ENCODE data around the gene NRXN3. TPM values are rescaled to one million over a fixed set of nuclear protein-coding genes. Genes with fewer than 3 reads are reported as not detected.
A peak's percentile ranks its signal among the peaks of the same experiment; 100 is the strongest.

Gene NRXN3
- polyA plus RNA-seq, 4 donors, result 6.4 to 7.2 (median 7.0) TPM

- DNase-seq (ENCODE audit: low read depth in 4 of 4, low spot score in 3 of 4), result no peak
Observed at GRCh38 chr14:78612666-78613065, 442.5 kb downstream of the NRXN3 start.

GRCh38 chr14:78614593-78614992, 444.4 kb downstream of the NRXN3 start:
- DNase-seq (ENCODE audit: low read depth in 4 of 4, low spot score in 3 of 4), result no peak

- DNase-seq (ENCODE audit: low read depth in 4 of 4, low spot score in 3 of 4), result no peak
Observed at GRCh38 chr14:78617735-78618134, 447.6 kb downstream of the NRXN3 start.

- no peak for DNase-seq (ENCODE audit: low read depth in 4 of 4, low spot score in 3 of 4)
Observed at GRCh38 chr14:78618368-78618767, 448.2 kb downstream of the NRXN3 start.

GRCh38 chr14:78627114-78627513, 456.9 kb downstream of the NRXN3 start:
- no peak for DNase-seq (ENCODE audit: low read depth in 4 of 4, low spot score in 3 of 4)

GRCh38 chr14:78631551-78631950, 461.4 kb downstream of the NRXN3 start:
- no peak for DNase-seq (ENCODE audit: low read depth in 4 of 4, low spot score in 3 of 4)

GRCh38 chr14:78633752-78634151, 463.6 kb downstream of the NRXN3 start:
- no peak for DNase-seq (ENCODE audit: low read depth in 4 of 4, low spot score in 3 of 4)

- DNase-seq (ENCODE audit: low read depth in 4 of 4, low spot score in 3 of 4), result no peak
Observed at GRCh38 chr14:78637489-78637888, 467.3 kb downstream of the NRXN3 start.

- peak in 1 of 4 donors; percentile 14 for DNase-seq (ENCODE audit: low read depth in 4 of 4, low spot score in 3 of 4)
Observed at GRCh38 chr14:78637908-78638475, 467.8 kb downstream of the NRXN3 start.

GRCh38 chr14:78638926-78639325, 468.8 kb downstream of the NRXN3 start:
- no peak for DNase-seq (ENCODE audit: low read depth in 4 of 4, low spot score in 3 of 4)

- DNase-seq (ENCODE audit: low read depth in 4 of 4, low spot score in 3 of 4), result no peak
Observed at GRCh38 chr14:78644824-78645559, 474.8 kb downstream of the NRXN3 start.

- DNase-seq (ENCODE audit: low read depth in 4 of 4, low spot score in 3 of 4), result no peak
Observed at GRCh38 chr14:78652727-78653126, 482.6 kb downstream of the NRXN3 start.

GRCh38 chr14:78653173-78653572, 483.0 kb downstream of the NRXN3 start:
- no peak for DNase-seq (ENCODE audit: low read depth in 4 of 4, low spot score in 3 of 4)

- no peak for DNase-seq (ENCODE audit: low read depth in 4 of 4, low spot score in 3 of 4)
Observed at GRCh38 chr14:78657451-78657850, 487.3 kb downstream of the NRXN3 start.

GRCh38 chr14:78664841-78665240, 494.7 kb downstream of the NRXN3 start:
- no peak for DNase-seq (ENCODE audit: low read depth in 4 of 4, low spot score in 3 of 4)

- DNase-seq (ENCODE audit: low read depth in 4 of 4, low spot score in 3 of 4), result no peak
Observed at GRCh38 chr14:78666336-78667056, 496.3 kb downstream of the NRXN3 start.

GRCh38 chr14:78667141-78667540, 497.0 kb downstream of the NRXN3 start:
- DNase-seq (ENCODE audit: low read depth in 4 of 4, low spot score in 3 of 4), result no peak

- DNase-seq (ENCODE audit: low read depth in 4 of 4, low spot score in 3 of 4), result no peak
Observed at GRCh38 chr14:78673845-78674244, 503.7 kb downstream of the NRXN3 start.

- no peak for DNase-seq (ENCODE audit: low read depth in 4 of 4, low spot score in 3 of 4)
Observed at GRCh38 chr14:78674820-78675219, 504.6 kb downstream of the NRXN3 start.

GRCh38 chr14:78683206-78683605, 513.0 kb downstream of the NRXN3 start:
- DNase-seq (ENCODE audit: low read depth in 4 of 4, low spot score in 3 of 4), result no peak

- no peak for DNase-seq (ENCODE audit: low read depth in 4 of 4, low spot score in 3 of 4)
Observed at GRCh38 chr14:78683981-78684380, 513.8 kb downstream of the NRXN3 start.

- no peak for DNase-seq (ENCODE audit: low read depth in 4 of 4, low spot score in 3 of 4)
Observed at GRCh38 chr14:78688503-78688902, 518.3 kb downstream of the NRXN3 start.

Data from left renal pelvis (tissue), 4 donors.